ENCODE data around the gene TCF25.
A peak's percentile ranks its signal among the peaks of the same experiment; 100 is the strongest.
"Not testable (repeated sequence)": the region's sequence is repeated elsewhere in the genome, so short reads cannot be mapped to it uniquely, and the experiment has no call there.

Gene TCF25, protein sequence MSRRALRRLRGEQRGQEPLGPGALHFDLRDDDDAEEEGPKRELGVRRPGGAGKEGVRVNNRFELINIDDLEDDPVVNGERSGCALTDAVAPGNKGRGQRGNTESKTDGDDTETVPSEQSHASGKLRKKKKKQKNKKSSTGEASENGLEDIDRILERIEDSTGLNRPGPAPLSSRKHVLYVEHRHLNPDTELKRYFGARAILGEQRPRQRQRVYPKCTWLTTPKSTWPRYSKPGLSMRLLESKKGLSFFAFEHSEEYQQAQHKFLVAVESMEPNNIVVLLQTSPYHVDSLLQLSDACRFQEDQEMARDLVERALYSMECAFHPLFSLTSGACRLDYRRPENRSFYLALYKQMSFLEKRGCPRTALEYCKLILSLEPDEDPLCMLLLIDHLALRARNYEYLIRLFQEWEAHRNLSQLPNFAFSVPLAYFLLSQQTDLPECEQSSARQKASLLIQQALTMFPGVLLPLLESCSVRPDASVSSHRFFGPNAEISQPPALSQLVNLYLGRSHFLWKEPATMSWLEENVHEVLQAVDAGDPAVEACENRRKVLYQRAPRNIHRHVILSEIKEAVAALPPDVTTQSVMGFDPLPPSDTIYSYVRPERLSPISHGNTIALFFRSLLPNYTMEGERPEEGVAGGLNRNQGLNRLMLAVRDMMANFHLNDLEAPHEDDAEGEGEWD

DNA sequence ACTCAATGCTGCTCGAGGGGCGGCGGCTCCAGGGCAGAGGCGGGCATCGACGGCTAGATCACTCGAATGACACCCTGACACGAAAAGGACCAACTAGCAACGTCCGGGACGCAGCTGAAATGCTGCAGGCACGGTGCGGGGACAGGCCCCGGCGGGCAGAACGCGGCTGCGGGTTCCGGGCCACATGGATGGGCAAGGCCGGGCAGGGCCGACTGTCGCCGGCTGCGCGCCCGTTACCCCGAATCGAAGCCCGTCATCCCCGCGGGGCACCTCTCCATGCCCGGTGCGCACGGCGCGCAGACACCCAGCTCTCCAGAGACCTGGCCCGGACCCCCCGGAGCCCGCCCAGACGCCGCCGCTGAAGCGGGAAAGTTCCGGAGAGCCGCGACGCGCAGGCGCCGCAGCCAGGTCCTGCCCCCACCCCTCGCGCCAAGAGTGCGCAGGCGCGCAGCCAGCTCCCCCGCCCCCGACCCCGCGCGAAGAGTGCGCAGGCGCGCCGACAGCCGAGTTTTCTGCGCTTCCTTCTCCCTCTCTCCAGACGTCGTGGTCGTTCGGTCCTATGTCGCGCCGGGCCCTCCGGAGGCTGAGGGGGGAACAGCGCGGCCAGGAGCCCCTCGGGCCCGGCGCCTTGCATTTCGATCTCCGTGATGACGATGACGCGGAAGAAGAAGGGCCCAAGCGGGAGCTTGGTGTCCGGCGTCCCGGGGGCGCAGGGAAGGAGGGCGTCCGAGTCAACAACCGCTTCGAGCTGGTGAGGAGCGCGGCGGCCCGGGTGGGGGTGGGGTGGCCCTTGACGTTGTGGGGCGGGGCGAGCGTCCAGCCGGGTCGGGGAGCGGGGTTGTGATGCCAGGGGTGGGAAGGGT lies at the start of gene TCF25:
TSS of gene TCF25 (plus strand) at position 484 of the 863 bp plus-strand sequence. CDS start at position 560, 76 bp downstream.
- DNase-seq, result peak; percentile 86

GRCh38 chr16:89823824-89824148 lies 49.6 kb upstream of the TCF25 start:
- DNase-seq, result not testable (repeated sequence)

DNA sequence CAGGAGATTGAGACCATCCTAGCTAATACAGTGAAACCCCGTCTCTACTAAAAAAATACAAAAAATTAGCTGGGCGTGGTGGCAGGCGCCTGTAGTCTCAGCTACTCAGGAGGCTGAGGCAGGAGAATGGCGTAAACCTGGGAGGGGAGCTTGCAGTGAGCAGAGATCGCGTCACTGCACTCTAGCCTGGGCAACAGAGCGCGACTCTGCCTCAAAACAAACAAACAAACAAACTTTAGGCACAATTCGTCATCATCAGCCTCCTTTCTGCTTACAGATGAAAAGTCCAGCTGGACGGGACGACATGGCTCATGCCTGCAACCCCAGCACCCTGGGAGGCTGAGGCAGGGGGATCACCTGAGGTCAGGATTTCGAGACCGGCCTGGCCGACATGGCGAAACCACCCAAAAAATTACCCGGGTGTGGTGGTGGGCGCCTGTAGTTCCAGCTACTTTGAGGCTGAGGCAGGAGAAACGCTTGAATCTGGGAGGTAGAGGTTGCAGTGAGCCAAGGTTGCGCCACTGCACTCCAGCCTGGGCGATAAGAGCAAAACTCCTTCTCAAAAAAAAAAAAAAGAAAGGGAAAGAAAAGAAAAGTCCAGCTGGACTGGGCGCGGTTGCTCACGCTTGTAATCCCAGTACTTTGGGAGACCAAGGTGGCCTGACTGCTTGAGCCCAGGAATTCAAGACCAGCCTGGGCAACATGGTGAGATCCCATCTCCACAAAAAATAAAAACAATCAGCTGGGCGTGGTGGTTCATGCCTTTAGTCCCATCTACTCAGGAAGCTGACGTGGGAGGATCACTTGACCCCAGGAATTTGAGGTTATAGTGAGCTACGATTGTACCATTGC lies 46.6 kb upstream of the TCF25 start:
- no peak for DNase-seq

DNA sequence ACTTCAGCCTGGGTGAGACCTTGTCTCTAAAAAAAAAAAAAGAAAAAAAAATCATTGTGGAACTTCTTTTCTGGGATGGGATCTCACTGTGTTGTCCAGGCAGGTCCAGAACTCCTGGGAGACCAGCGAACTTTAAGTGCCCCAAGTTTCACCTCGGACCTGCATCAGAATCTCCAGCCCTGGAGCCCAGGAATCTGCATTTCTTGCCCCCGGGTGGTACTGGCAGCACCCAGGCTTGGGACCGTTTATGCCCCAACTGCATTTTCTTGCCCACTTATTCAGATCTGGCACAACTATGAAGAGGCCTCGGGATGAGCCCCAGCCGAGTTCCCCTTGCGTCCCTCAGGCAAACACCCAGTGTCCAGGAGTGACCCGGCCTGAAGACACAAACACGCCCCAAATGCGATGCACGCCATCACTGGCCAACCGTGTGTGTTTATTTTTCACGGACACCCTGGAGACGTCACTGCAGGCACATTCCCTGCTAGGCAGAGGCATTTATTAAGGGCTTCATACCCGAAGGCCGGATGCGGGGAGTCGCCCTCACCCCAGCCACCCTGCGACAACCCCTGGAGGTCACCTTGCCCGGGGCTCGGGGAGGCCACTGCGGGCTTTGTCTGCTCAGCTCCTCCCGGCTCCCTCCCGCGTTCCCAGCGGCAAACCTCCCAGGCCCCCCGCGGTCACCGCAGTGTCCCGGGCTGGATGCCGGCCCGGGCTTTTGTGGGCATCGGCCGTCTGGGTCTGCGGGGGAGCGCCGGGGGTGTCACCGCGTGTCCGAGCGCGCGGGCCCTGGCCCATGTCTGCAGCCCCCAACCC lies 45.8 kb upstream of the TCF25 start:
- no peak for DNase-seq

- peak; percentile 42 for DNase-seq
Observed at GRCh38 chr16:89828199-89828869, 45.1 kb upstream of the TCF25 start, which contains the start of gene SPIRE2. TSS of gene SPIRE2 (plus strand) at chr16:89828475. CDS start at chr16:89828551, 76 bp downstream.

GRCh38 chr16:89828870-89829629 lies 44.3 kb upstream of the TCF25 start:
- DNase-seq, result no peak

DNA sequence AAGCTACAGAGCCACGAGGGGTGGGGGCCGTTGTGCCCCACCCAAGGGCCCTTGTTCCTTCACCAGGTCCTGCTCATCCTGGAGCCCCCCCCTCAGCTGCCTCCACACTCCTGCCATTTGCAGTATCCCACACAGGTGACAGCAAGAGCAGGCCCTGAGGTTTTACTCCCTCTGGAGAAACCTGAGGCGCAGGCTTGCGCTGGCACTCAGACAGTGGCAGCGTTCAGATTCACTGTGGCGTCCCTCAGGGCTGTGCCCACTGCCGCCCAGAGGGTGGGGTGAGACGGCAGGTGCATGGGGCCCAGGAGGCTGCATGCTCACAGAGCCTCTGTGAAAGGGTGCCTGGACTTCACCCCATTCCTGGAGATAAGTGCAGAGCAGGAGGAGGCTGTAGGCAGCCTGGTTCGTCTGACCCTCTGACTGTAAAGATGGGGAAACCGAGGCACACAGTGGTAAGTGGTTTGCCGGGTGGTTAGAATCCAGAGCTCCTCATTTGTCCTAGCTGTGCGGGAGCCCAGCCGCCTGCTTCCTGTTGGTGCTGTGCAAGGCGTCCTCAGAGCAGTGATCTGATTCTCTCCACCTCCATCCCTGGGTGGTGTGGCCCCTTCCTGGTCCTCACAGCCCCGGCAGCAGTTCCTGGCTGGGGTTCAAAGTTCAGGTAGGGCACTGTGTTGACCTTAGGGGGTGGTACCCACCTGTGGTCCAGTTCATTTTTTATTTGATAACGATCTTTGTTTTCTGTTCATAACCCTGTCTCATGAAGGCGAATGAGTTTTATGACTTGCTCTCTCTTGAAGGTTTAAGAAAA lies 43.6 kb upstream of the TCF25 start:
- DNase-seq, result no peak

GRCh38 chr16:89831810-89832328 lies 41.5 kb upstream of the TCF25 start:
- DNase-seq, result no peak

DNA sequence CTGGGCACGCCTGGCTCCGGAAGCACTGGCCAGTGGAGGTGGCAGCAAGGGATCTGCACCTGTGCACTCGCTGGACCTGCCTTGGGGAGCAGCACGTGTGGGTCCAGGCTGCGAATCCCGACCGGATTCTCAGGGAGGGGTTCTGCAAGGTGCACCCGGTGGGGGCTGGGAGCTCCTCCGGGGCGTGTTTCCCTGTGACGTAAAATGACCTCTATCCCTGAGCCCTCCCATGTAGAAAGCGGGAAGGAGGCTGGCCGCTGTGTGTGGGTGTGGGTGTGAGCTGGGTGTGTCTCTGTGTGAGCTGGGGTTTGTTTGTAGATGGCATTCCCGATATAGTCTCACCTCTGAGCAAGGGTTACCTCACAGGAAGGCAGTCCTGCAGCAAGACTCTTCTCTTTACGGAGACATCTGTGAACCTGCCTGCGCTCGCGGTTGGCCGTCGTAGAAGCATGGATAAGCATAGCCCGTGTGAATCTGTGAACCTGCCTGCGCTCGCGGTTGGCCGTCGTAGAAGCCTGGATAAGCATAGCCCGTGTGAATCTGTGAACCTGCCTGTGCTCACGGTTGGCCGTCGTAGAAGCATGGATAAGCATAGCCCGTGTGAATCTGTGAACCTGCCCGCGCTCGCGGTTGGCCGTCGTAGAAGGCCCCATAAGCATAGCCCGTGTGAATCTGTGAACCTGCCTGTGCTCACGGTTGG lies 39.6 kb upstream of the TCF25 start:
- not testable (repeated sequence) for DNase-seq

DNA sequence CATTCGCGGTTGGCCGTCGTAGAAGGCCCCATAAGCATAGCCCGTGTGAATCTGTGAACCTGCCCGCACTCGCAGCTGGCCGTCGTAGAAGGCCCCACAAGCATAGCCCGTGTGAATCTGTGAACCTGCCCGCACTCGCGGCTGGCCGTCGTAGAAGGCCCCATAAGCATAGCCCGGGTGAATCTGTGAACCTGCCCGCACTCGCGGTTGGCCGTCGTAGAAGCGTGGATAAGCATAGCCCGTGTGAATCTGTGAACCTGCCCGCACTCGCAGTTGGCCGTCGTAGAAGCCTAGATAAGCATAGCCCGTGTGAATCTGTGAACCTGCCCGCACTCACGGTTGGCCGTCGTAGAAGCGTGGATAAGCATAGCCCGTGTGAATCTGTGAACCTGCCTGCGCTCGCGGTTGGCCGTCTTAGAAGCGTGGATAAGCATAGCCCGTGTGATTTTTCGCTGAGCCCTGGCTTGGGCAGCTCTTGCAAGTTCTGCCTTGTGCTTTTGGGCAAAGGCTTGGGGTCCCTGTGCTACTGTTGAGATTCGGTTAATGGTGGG lies 38.5 kb upstream of the TCF25 start:
- DNase-seq, result not testable (repeated sequence)

DNA sequence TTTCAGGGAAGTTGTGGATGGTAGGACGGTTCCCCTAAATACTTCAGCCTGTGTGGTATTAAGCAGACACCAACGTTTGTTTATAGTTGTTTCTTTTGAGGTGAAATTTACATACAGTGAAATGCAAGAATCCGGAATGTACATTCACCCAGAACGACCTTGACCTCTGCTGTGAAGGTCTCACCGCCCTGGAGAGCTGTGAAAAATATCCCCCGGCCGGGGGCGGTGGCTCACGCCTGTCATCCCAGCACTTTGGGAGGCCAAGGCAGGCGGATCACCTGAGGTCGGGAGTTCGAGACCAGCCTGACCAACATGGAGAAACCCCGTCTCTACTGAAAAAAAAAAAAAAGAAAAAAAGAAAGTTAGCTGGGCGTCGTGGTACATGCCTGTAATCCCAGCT lies 36.9 kb upstream of the TCF25 start:
- not testable (repeated sequence) for DNase-seq

DNA sequence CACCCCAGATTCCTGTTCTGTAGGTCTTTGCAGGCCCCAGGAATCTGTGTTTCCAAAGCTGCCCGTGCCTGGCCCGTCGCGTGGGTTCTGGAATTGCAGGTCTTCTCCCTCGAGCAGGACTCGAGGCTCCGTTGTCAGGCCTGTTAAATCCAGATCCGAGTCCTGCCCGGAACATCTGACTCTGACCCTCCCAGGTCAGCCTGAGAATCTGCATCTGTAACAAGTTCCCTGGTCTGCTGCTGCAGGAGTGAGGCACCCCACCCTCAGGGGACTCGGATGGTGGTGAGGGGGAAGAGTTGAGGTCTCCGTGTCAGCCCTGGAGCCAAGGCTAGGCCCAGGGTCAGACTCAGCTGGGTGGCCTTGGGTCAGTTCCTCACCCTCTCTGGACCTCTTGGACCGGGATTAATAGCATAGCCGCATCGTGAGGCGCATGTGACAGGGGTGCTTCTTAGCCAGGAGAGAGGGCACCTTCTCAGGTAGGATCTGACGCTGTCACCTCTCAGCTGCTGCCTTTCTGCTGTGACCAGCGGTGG lies 36.3 kb upstream of the TCF25 start:
- DNase-seq, result no peak

GRCh38 chr16:89841275-89841674 lies 32.1 kb upstream of the TCF25 start:
- no peak for DNase-seq

DNA sequence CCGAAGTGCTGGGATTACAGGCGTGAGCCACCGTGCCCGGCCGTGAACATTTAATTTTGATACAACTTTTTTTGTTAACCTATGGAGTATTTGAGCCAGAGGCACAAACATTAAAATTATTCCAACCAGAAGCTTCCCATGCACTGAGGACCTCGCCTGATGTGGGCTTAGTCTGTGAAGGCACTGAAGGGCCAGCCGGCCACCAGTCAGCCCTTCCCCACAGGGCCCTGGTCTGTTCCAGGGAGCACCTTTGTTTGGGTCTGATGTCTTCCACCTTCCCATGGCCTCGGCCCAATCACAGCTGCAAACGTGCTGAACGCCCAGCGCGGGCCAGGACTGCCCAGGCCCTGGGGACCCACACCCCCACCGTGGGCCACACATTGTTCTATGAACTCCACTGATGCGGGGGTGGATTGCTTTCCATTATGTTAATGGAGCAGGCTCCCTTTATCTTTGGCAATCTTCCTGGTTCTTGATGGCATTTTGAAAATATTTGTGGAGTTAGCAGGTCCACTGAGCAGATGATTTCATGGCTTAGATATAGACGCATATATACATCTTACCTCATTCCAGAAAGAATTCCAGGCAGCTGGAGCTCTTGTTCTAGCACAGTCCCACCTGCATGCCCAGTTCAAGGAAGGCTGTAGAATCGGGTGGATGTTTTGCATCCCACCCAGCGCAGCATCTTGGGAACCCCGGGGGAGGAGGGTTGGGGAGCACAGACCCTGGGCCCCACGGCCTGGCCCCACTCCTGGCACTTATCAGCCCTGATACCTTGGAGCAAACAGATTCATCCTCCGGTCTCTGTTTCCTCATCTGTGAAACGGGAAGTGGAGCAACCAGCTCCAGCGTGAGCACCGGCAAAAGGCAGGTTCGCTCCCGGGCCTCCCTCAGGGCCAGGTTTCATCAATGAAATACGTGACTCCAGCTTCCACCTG lies 30.7 kb upstream of the TCF25 start:
- no peak for DNase-seq

DNA sequence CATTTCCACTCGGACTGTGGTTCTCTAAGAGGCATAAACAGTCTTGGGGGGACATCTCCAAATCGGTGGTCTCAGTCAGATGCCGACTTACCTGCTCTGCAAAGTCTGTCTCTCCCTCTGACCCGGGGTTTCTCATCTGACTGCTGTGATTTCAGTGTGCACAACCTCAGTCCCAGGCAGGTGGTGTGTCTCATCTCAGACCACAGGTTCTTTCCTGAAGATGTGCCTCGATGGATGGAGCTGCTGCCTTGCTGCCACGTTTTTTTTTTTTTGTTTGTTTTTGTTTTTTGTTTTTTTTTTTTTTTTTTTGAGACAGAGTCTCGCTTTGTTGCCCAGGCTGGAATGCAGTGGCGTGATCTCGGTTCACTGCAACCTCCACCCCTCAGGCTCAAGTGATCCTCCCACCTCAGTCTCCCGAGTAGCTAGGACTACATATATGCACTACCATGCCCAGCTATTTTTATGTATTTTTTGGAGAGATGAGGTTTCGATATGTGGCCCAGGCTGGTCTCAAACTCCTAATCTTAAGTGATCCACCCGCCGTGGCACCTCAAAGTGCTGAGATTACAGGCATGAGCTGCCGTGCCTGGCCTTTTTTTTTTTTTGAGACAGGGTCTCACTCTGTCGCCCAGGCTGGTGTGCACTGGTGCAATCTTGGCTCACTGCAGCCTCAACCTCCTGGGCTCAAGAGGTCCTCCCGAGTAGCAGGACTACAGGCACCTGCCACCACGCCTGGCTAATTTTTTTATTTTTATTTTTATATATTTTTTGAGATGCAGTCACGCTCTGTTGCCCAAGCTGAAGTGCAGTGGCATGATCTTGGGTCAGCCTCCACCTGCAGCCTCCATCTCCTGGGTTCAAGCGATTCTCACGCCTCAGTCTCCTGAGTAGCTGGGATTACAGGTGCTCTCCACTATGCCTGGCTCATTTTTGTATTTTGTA lies 29.7 kb upstream of the TCF25 start:
- no peak for DNase-seq
